Trophoblast cell (in vitro differentiated cells and primary cell): ENCODE measurements around the gene CCDC93.

Source experiments
- DNase-seq, 2 donors: peaks; one replicate each; pipeline ENCODE4 v3.0.0-alpha.2; 2016
- H2AFZ ChIP-seq: 2 replicates; pipeline ENCODE4 v1.6.1; 2013; ENCODE audit warnings: low read length, moderate library complexity, mild to moderate bottlenecking; ENCODE audit not compliant: insufficient read depth, poor library complexity
- H2AK5ac ChIP-seq: 2 replicates; pipeline ENCODE4 v1.6.1; 2013; ENCODE audit warnings: mild to moderate bottlenecking, low read length
- H2BK120ac ChIP-seq: 2 replicates; pipeline ENCODE4 v1.6.1; 2013; ENCODE audit warnings: low read length, mild to moderate bottlenecking, moderate library complexity; ENCODE audit not compliant: insufficient read depth, poor library complexity
- H2BK12ac ChIP-seq: 2 replicates; pipeline ENCODE4 v1.6.1; 2013; ENCODE audit warnings: mild to moderate bottlenecking, low read length, moderate library complexity
- H2BK5ac ChIP-seq: 2 replicates; pipeline ENCODE4 v1.6.1; 2013; ENCODE audit warnings: low read length, low read depth, moderate library complexity, mild to moderate bottlenecking; ENCODE audit not compliant: poor library complexity
- H3K14ac ChIP-seq: 2 replicates; pipeline ENCODE4 v1.6.1; 2013; ENCODE audit warnings: mild to moderate bottlenecking, low read length
- H3K18ac ChIP-seq: 2 replicates; pipeline ENCODE4 v1.6.1; 2013; ENCODE audit warnings: mild to moderate bottlenecking, low read length
- H3K23ac ChIP-seq: 2 replicates; pipeline ENCODE4 v1.6.1; 2013; ENCODE audit warnings: low read length
- H3K27ac ChIP-seq: 2 replicates; pipeline ENCODE4 v1.5.1; 2013; ENCODE audit warnings: low read depth, mild to moderate bottlenecking, inconsistent platforms, low read length, moderate library complexity
- H3K27me3 ChIP-seq: 2 replicates; pipeline ENCODE4 v1.6.1; 2013; ENCODE audit warnings: inconsistent platforms, mild to moderate bottlenecking, low read length, moderate library complexity; ENCODE audit not compliant: insufficient read depth
- H3K36me3 ChIP-seq, 2 experiments: 1 replicate in 1 of 2; 2 replicates in 1 of 2; pipeline ENCODE4 v1.6.1; 2013; ENCODE audit warnings: low read length in 2 of 2, mild to moderate bottlenecking in 2 of 2, moderate library complexity in 1 of 2; ENCODE audit not compliant: insufficient read depth in 2 of 2, control insufficient read depth in 1 of 2
- H3K4ac ChIP-seq: 2 replicates; pipeline ENCODE4 v1.6.1; 2013; ENCODE audit warnings: low read depth, mild to moderate bottlenecking, low read length, moderate library complexity
- H3K4me1 ChIP-seq, 2 experiments: 1 replicate in 1 of 2; 2 replicates in 1 of 2; pipeline ENCODE4 v1.6.1; 2013; ENCODE audit warnings: low read length in 2 of 2, mild to moderate bottlenecking in 2 of 2, moderate library complexity in 1 of 2; ENCODE audit not compliant: insufficient read depth in 2 of 2, control insufficient read depth in 1 of 2
- H3K4me2 ChIP-seq: 2 replicates; pipeline ENCODE4 v1.6.1; 2013; ENCODE audit warnings: inconsistent platforms, mild to moderate bottlenecking, low read length, moderate library complexity
- H3K4me3 ChIP-seq: 2 replicates; pipeline ENCODE4 v1.5.1; 2013; ENCODE audit warnings: mild to moderate bottlenecking, low read depth, low read length, inconsistent platforms
- H3K79me1 ChIP-seq: one replicate; pipeline ENCODE4 v1.6.1; 2013; ENCODE audit warnings: low read length
- H3K79me2 ChIP-seq: 2 replicates; pipeline ENCODE4 v1.6.1; 2013; ENCODE audit warnings: low read length, mild to moderate bottlenecking; ENCODE audit not compliant: control insufficient read depth, insufficient read depth, poor library complexity
- H3K9ac ChIP-seq: 2 replicates; pipeline ENCODE4 v1.6.1; 2013; ENCODE audit warnings: mild to moderate bottlenecking, low read length
- H3K9me3 ChIP-seq: 2 replicates; pipeline ENCODE4 v1.6.1; 2013; ENCODE audit warnings: low read depth, mild to moderate bottlenecking, control low read depth, inconsistent platforms, low read length; ENCODE audit not compliant: insufficient read depth
- H4K12ac ChIP-seq: 2 replicates; pipeline ENCODE4 v1.6.1; 2013; ENCODE audit warnings: low read depth, mild to moderate bottlenecking, low read length, moderate library complexity
- H4K8ac ChIP-seq: 2 replicates; pipeline ENCODE4 v1.6.1; 2013; ENCODE audit warnings: low read depth, mild to moderate bottlenecking, low read length, moderate library complexity
- H4K91ac ChIP-seq: one replicate; pipeline ENCODE4 v1.6.1; 2013; ENCODE audit warnings: low read depth, mild to moderate bottlenecking, low read length, moderate library complexity
- WGBS: extraction: QIAGEN DNeasy Blood & Tissue Kit; methylation state at CpG from one replicate; pipeline ENCODE4 v1.1.7; 2013; ENCODE audit warnings: missing lambda C conversion rate; ENCODE audit not compliant: insufficient read length, insufficient coverage; ENCODE audit errors: extremely low coverage; 5-methylcytosine and 5-hydroxymethylcytosine counted together

CCDC93 gene

DNA sequence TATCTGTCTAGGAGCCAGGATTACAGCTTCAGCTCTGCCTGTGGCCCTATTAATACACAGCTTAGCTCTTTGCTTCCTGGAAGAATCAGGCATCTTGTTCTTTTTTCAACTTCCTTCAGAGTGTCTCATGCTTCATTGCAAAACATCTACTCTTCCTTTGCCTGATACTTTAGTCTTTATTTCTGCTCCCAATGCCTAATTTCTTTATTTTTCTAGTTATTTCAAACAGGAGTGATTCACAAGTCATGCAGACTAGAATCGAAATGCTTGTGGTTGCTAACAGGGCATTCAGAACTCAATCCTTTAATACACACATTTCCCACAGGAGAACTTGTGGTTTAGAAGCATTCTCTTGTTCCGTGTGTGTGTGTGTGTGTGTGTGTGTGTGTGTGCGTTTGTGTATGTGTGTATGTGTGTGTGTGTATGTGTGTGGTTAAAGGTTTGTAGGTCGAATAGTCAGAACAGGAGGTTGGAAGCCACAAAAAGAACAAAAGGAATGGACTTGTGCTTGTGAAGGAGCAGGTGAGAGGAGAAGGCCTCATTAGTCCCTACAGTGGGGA is 46.1 kb upstream of the CCDC93 start:
- Histone ChIP-seq H3K23ac (no peak overlapping the region), H4K91ac (no peak overlapping the region), H3K18ac (no peak overlapping the region), H4K8ac (no peak overlapping the region), H4K12ac (no peak overlapping the region), H3K4me3 (no peak overlapping the region), H3K4me1 (no peaks in the 10 kb centered on the region), H3K9ac (no peak overlapping the region), H2BK5ac (no peak overlapping the region), H2AK5ac (no peak overlapping the region), H3K79me1 (no peaks in the 10 kb centered on the region), H3K79me2 (no peaks in the 10 kb centered on the region), H3K14ac (no peak overlapping the region), H3K4me2 (no peak overlapping the region), H2AFZ (no peak overlapping the region), H3K9me3 (no peaks in the 10 kb centered on the region), H3K27ac (no peak overlapping the region), H3K4ac (no peak overlapping the region), H3K27me3 (no peaks in the 10 kb centered on the region), H3K36me3 (no peaks in the 10 kb centered on the region), H2BK12ac (no peak overlapping the region), H2BK120ac (no peak overlapping the region)
- no CpG with 5 or more reads among the region's 4 CpGs for WGBS
- no peak for DNase-seq

DNA sequence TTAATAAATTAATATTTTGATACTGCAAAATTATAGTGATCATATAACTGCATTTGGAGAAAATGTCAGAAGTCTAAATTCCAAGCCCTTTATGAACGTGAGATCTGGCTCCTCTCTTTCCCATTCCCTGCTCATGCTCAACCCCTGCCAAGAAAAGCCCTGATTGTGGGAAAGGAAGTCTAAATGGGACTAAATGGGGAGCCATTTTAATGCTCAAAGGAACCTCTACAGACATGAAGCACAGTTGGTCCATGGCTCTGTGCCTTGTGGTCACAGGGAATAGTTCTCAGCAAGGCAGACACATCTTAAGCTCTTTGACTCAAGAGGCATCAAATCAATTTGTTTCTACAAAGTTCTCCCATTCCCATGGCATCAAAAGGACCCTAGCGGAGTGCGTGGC is 45.1 kb upstream of the CCDC93 start:
- H3K14ac ChIP-seq: no peak overlapping the region
- WGBS: no CpG with 5 or more reads among the region's 3 CpGs
- no peak overlapping the region for H4K8ac ChIP-seq
- no peak for DNase-seq
- no peak overlapping the region for H3K18ac ChIP-seq
- H3K27me3 ChIP-seq: no peaks in the 10 kb centered on the region
- H2BK120ac ChIP-seq: no peak overlapping the region
- no peak overlapping the region for H3K23ac ChIP-seq
- H2BK5ac ChIP-seq: no peak overlapping the region
- H4K91ac ChIP-seq: no peak overlapping the region
- no peak overlapping the region for H3K4me2 ChIP-seq
- H2AK5ac ChIP-seq: no peak overlapping the region
- no peaks in the 10 kb centered on the region for H3K79me2 ChIP-seq
- H3K27ac ChIP-seq: no peak overlapping the region
- no peak overlapping the region for H3K9ac ChIP-seq
- no peaks in the 10 kb centered on the region for H3K4me1 ChIP-seq
- no peaks in the 10 kb centered on the region for H3K36me3 ChIP-seq
- H3K4ac ChIP-seq: no peak overlapping the region
- H2AFZ ChIP-seq: no peak overlapping the region
- no peaks in the 10 kb centered on the region for H3K9me3 ChIP-seq
- no peak overlapping the region for H2BK12ac ChIP-seq
- no peaks in the 10 kb centered on the region for H3K79me1 ChIP-seq
- no peak overlapping the region for H3K4me3 ChIP-seq
- H4K12ac ChIP-seq: no peak overlapping the region

DNA sequence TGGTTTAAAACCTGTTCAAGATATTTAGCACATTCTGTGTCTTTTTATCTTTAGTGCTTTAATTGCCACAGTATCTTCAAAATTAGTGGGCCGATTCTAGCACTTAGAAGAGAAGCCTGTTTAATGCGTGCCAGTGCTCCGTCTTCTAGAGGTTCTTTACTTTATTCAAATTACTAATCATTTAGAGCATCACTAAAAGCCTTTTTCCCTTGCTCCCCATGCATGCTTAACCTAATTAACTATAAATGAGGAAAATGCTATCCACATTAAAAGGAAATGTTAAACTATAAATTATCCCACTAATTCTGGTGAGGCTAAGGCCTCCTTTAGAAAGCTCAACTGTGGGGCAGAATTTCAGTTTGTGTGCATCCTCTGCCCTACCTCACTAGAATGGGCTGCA is 42.9 kb upstream of the CCDC93 start:
- no peak overlapping the region for H3K4me3 ChIP-seq
- no peak overlapping the region for H3K4ac ChIP-seq
- no peaks in the 10 kb centered on the region for H3K79me2 ChIP-seq
- H3K18ac ChIP-seq: no peak overlapping the region
- H3K4me2 ChIP-seq: no peak overlapping the region
- no peak overlapping the region for H3K14ac ChIP-seq
- H3K27me3 ChIP-seq: no peaks in the 10 kb centered on the region
- H4K12ac ChIP-seq: no peak overlapping the region
- no peaks in the 10 kb centered on the region for H3K4me1 ChIP-seq
- WGBS: no CpG with 5 or more reads among the region's 3 CpGs
- H3K27ac ChIP-seq: no peak overlapping the region
- no peak overlapping the region for H3K23ac ChIP-seq
- H3K9ac ChIP-seq: no peak overlapping the region
- H4K8ac ChIP-seq: no peak overlapping the region
- H2AK5ac ChIP-seq: no peak overlapping the region
- no peaks in the 10 kb centered on the region for H3K9me3 ChIP-seq
- DNase-seq: no peak
- no peak overlapping the region for H2AFZ ChIP-seq
- H3K79me1 ChIP-seq: no peaks in the 10 kb centered on the region
- no peak overlapping the region for H2BK5ac ChIP-seq
- no peak overlapping the region for H4K91ac ChIP-seq
- no peak overlapping the region for H2BK120ac ChIP-seq
- H2BK12ac ChIP-seq: no peak overlapping the region
- H3K36me3 ChIP-seq: no peaks in the 10 kb centered on the region

DNA sequence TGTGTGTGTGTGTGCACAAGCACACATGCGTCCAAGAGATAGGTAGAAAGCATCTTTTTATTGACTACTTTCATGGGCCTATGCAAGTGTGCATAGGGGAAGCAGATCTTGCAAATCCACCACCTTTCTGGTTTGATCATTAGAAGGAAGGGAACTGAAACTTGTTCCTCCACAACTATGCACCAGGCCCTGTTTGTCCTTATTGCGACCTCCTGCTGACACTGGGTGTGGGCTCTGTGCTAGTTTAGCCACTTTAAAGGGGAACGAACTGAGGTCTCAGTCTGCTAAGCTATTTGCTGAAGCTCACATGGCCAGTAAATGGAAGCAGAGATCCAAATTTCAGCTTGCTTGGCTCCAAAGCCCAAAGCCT is 42.3 kb upstream of the CCDC93 start:
- H3K27me3 ChIP-seq: no peaks in the 10 kb centered on the region
- no peak for DNase-seq
- H3K27ac ChIP-seq: no peak overlapping the region
- no peak overlapping the region for H3K4ac ChIP-seq
- H2AK5ac ChIP-seq: no peak overlapping the region
- no peak overlapping the region for H3K14ac ChIP-seq
- WGBS: no CpG with 5 or more reads among the region's 3 CpGs
- H3K4me1 ChIP-seq: no peaks in the 10 kb centered on the region
- H3K18ac ChIP-seq: no peak overlapping the region
- no peak overlapping the region for H2BK5ac ChIP-seq
- H3K4me3 ChIP-seq: no peak overlapping the region
- H3K23ac ChIP-seq: no peak overlapping the region
- H3K36me3 ChIP-seq: no peaks in the 10 kb centered on the region
- no peak overlapping the region for H4K8ac ChIP-seq
- no peak overlapping the region for H2AFZ ChIP-seq
- no peak overlapping the region for H3K4me2 ChIP-seq
- no peak overlapping the region for H3K9ac ChIP-seq
- no peak overlapping the region for H4K12ac ChIP-seq
- H2BK12ac ChIP-seq: no peak overlapping the region
- no peaks in the 10 kb centered on the region for H3K79me1 ChIP-seq
- H3K79me2 ChIP-seq: no peaks in the 10 kb centered on the region
- H4K91ac ChIP-seq: no peak overlapping the region
- no peaks in the 10 kb centered on the region for H3K9me3 ChIP-seq
- no peak overlapping the region for H2BK120ac ChIP-seq
